K562 (cell line): ENCODE measurements around the gene GNAT1. TPM values are rescaled to one million over a fixed set of nuclear protein-coding genes. Genes with fewer than 3 reads are reported as not detected.
A peak's percentile ranks its signal among the peaks of the same experiment; 100 is the strongest.

Experiments
- ATF7 ChIP-seq: fragments of 450-650 bp; IDR thresholded peaks from 2 replicates; pipeline ENCODE4 v1.7.1; 2014; ENCODE audit warnings: mild to moderate bottlenecking, moderate library complexity
- CREB1 ChIP-seq, 2 experiments: sonication (generic) in 1 of 2; formaldehyde crosslinking in 1 of 2; IDR thresholded peaks; 2 replicates each; pipeline versions ENCODE4 v1.6.1 to v1.8.0; 2012 to 2022; ENCODE audit warnings: inconsistent platforms in 1 of 2, mild to moderate bottlenecking in 1 of 2, missing genetic modification reagents in 1 of 2, moderate library complexity in 1 of 2
- CREM ChIP-seq: IDR thresholded peaks from 2 replicates; pipeline ENCODE4 v1.6.1; 2014; ENCODE audit warnings: antibody characterized with exemption, low read depth
- CTBP1 ChIP-seq: fragments of 450-650 bp; IDR thresholded peaks from 2 replicates; pipeline ENCODE4 v1.6.1; 2016; ENCODE audit warnings: borderline replicate concordance
- DACH1 ChIP-seq: fragments of 450-650 bp; IDR thresholded peaks from 2 replicates; pipeline ENCODE4 v1.6.1; 2018; ENCODE audit not compliant: partially characterized antibody
- FOSL1 ChIP-seq: fragments of 200-800 bp; sonication (Bioruptor generic); conservative IDR thresholded peaks from 2 replicates; pipeline ENCODE4 v1.6.1; 2016; ENCODE audit warnings: missing genetic modification characterization, missing compliant biosample characterization
- HCFC1 ChIP-seq: IDR thresholded peaks from 2 replicates; pipeline ENCODE4 v1.6.1; 2012; ENCODE audit warnings: low read depth, low read length, improper control_type of control experiment
- HDAC6 ChIP-seq: IDR thresholded peaks from 2 replicates; pipeline ENCODE4 v1.6.1; 2012; ENCODE audit warnings: low read depth, mild to moderate bottlenecking, control low read depth, inconsistent platforms, low read length, moderate library complexity
- HMGN3 ChIP-seq: IDR thresholded peaks from 2 replicates; pipeline ENCODE4 v1.6.1; 2011; ENCODE audit warnings: borderline replicate concordance, low read depth, mild to moderate bottlenecking, mixed read lengths, low read length; ENCODE audit not compliant: insufficient read length; ENCODE audit errors: extremely low read depth
- HNRNPLL ChIP-seq: fragments of 200-400 bp; formaldehyde crosslinking; IDR thresholded peaks from 2 replicates; pipeline ENCODE4 v1.6.1; 2017; ENCODE audit warnings: low read length, low read depth, mild to moderate bottlenecking; ENCODE audit not compliant: poor library complexity, severe bottlenecking
- KDM4B ChIP-seq, 2 experiments: fragments of 450-650 bp in 1 of 2; sonication (generic) in 1 of 2; IDR thresholded peaks; 2 replicates each; pipeline ENCODE4 v1.6.1; 2016 to 2017; ENCODE audit warnings: borderline replicate concordance in 2 of 2, antibody characterized with exemption in 1 of 2, low read depth in 1 of 2, mild to moderate bottlenecking in 1 of 2
- KDM5B ChIP-seq: fragments of 200-600 bp; sonication (generic); IDR thresholded peaks from 2 replicates; pipeline ENCODE4 v1.6.1; 2012; ENCODE audit warnings: low read depth, mild to moderate bottlenecking, moderate library complexity, low read length, control low read depth, inconsistent platforms; ENCODE audit not compliant: insufficient replicate concordance
- L3MBTL2 ChIP-seq: fragments of 450-650 bp; IDR thresholded peaks from 2 replicates; pipeline ENCODE4 v1.6.1; 2016; ENCODE audit warnings: mild to moderate bottlenecking, moderate library complexity
- MEF2D ChIP-seq: conservative IDR thresholded peaks from 2 replicates; pipeline ENCODE4 v1.6.1; 2016; ENCODE audit warnings: low read depth, missing genetic modification characterization, missing compliant biosample characterization
- NCOA2 ChIP-seq, 2 experiments: fragments of 450-650 bp; IDR thresholded peaks; 2 replicates each; pipeline ENCODE4 v1.6.1; 2018; ENCODE audit warnings: mild to moderate bottlenecking in 2 of 2, moderate library complexity in 1 of 2; ENCODE audit not compliant: partially characterized antibody in 2 of 2
- NFIX ChIP-seq: fragments of 250-450 bp; sonication (Bioruptor Pico); IDR thresholded peaks from 2 replicates; pipeline ENCODE4 v1.4.0; 2020; ENCODE audit warnings: low read depth, mild to moderate bottlenecking, moderate library complexity
- RAD51 ChIP-seq: fragments of 450-650 bp; IDR thresholded peaks from 2 replicates; pipeline ENCODE4 v1.7.1; 2016; ENCODE audit warnings: low read depth, mild to moderate bottlenecking, borderline replicate concordance
- RFX1 ChIP-seq: fragments of 450-650 bp; IDR thresholded peaks from 2 replicates; pipeline ENCODE4 v1.6.1; 2016; ENCODE audit warnings: mild to moderate bottlenecking, moderate library complexity
- SMARCB1 ChIP-seq: IDR thresholded peaks from 2 replicates; pipeline ENCODE4 v1.6.1; 2011; ENCODE audit warnings: improper control_type of control experiment, low read depth; ENCODE audit not compliant: insufficient read length
- SRSF1 ChIP-seq: fragments of 200-400 bp; formaldehyde crosslinking; IDR thresholded peaks from 2 replicates; pipeline ENCODE4 v1.6.1; 2017; ENCODE audit warnings: mild to moderate bottlenecking, low read depth, low read length, moderate library complexity
- TOE1 ChIP-seq, 2 experiments: fragments of 450-650 bp in 1 of 2; sonication (generic) in 1 of 2; formaldehyde crosslinking in 1 of 2; IDR thresholded peaks; 2 replicates each; pipeline versions ENCODE4 v1.7.1 to v1.8.0; 2016 to 2022; ENCODE audit warnings: borderline replicate concordance in 2 of 2, mild to moderate bottlenecking in 2 of 2, antibody characterized with exemption in 1 of 2, inconsistent platforms in 1 of 2, low read depth in 1 of 2, missing genetic modification reagents in 1 of 2, moderate library complexity in 1 of 2
- ZBTB12 ChIP-seq: fragments of 250-450 bp; sonication (Bioruptor Pico); IDR thresholded peaks from 2 replicates; pipeline ENCODE4 v1.4.0; 2020
- ZC3H8 ChIP-seq: fragments of 450-650 bp; IDR thresholded peaks from 2 replicates; pipeline ENCODE4 v1.6.1; 2017
- ZNF174 ChIP-seq: fragments of 250-450 bp; sonication (Bioruptor Pico); IDR thresholded peaks from 2 replicates; pipeline ENCODE4 v1.4.0; 2020; ENCODE audit warnings: mild to moderate bottlenecking
- ZNF175 ChIP-seq: fragments of 200-800 bp; sonication (Bioruptor generic); IDR thresholded peaks from 2 replicates; pipeline ENCODE4 v1.6.1; 2016; ENCODE audit warnings: low read depth, mild to moderate bottlenecking, missing genetic modification characterization, missing compliant biosample characterization
- ZNF324 ChIP-seq: fragments of 250-450 bp; sonication (Bioruptor Pico); IDR thresholded peaks from 2 replicates; pipeline ENCODE4 v1.4.0; 2020; ENCODE audit warnings: mild to moderate bottlenecking
- polyA plus RNA-seq, 8 experiments: library from polyadenylated mRNA; depleted of rRNA in 4 of 8; stranded (reverse) in 5 of 8; unstranded in 3 of 8; fragments of >200 nt; fragmentation: Nextera tagmentation in 2 of 8; fragmentation: Illumina TruSeq in 1 of 8; extraction: Ambion mirVana in 2 of 8; extraction: Trizol in 1 of 8; gene quantifications; 2 replicates each; pipeline versions ENCODE4 v1.2.1 to v1.2.3, GENCODE V29; 2011 to 2014; ENCODE audit warnings: inconsistent platforms in 1 of 8, missing spikeins in 1 of 8
- total RNA-seq, 7 experiments: library from RNA; depleted of rRNA in 6 of 7; stranded (reverse); fragments of >200 nt in 6 of 7; fragmentation: Illumina TruSeq in 2 of 7; extraction: Trizol in 2 of 7; gene quantifications; 2 replicates each; pipeline versions ENCODE4 v1.2.1 to v1.2.3, GENCODE V29; 2011 to 2021; ENCODE audit warnings: low replicate concordance in 1 of 7
- TF ChIP-seq, protein P1 (sequence below): fragments of 450-650 bp; IDR thresholded peaks from 2 replicates; pipeline ENCODE4 v1.7.0; 2016; ENCODE audit warnings: borderline replicate concordance

The GNAT1 gene
- total and polyA plus RNA-seq, 9 of the 15 experiments (the other 6 are each of a cell fraction or from before 2014, with no cell fraction given): not detected

- TF ChIP-seq KDM4B (IDR thresholded peaks at IDR 0.05; ENCODE audit: borderline replicate concordance in 2 of 2, low read depth in 1 of 2) (no peak), HMGN3 (no peak), ZBTB12 (CRISPR knock-in tag) (peak; percentile 22; the same call in 1 of the 2 replicates), HDAC6 (no peak), L3MBTL2 (peak; percentile 64; the same call in 1 of the 2 replicates), DACH1 (no peak), ZNF174 (CRISPR knock-in tag) (no peak), SRSF1 (no peak), NFIX (CRISPR knock-in tag) (no peak), ZNF175 (no peak; the same call in 1 of the 2 replicates), MEF2D (tag) (no peak), RFX1 (peak; percentile 59), TOE1 (IDR thresholded peaks at IDR 0.05; ENCODE audit: borderline replicate concordance) (peak; percentile 40; the same call in 1 of the 2 replicates), TOE1 (CRISPR knock-in tag; IDR thresholded peaks at IDR 0.05; ENCODE audit: borderline replicate concordance, low read depth) (no peak), RAD51 (peak; percentile 29; the same call in 1 of the 2 replicates), ZNF324 (CRISPR knock-in tag) (no peak), CREB1 (IDR thresholded peaks at IDR 0.05) (peak; percentile 63), CREB1 (CRISPR knock-in tag; IDR thresholded peaks at IDR 0.05) (no peak), FOSL1 (tag) (peak; percentile 61), ZC3H8 (no peak), NCOA2 (IDR thresholded peaks at IDR 0.05; ENCODE audit: partially characterized antibody in 2 of 2) (no peak), SMARCB1 (no peak), CTBP1 (no peak), HCFC1 (no peak), KDM5B (no peak), ATF7 (no peak), CREM (peak; percentile 85), HNRNPLL (no peak)
- TF ChIP-seq, protein P1, sequence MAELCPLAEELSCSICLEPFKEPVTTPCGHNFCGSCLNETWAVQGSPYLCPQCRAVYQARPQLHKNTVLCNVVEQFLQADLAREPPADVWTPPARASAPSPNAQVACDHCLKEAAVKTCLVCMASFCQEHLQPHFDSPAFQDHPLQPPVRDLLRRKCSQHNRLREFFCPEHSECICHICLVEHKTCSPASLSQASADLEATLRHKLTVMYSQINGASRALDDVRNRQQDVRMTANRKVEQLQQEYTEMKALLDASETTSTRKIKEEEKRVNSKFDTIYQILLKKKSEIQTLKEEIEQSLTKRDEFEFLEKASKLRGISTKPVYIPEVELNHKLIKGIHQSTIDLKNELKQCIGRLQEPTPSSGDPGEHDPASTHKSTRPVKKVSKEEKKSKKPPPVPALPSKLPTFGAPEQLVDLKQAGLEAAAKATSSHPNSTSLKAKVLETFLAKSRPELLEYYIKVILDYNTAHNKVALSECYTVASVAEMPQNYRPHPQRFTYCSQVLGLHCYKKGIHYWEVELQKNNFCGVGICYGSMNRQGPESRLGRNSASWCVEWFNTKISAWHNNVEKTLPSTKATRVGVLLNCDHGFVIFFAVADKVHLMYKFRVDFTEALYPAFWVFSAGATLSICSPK: no peak
Observed at GRCh38 chr3:50170689-50171088, 20.7 kb upstream of the GNAT1 start (continued).
